ENCODE measurements around the gene DENND2A.

DNA sequence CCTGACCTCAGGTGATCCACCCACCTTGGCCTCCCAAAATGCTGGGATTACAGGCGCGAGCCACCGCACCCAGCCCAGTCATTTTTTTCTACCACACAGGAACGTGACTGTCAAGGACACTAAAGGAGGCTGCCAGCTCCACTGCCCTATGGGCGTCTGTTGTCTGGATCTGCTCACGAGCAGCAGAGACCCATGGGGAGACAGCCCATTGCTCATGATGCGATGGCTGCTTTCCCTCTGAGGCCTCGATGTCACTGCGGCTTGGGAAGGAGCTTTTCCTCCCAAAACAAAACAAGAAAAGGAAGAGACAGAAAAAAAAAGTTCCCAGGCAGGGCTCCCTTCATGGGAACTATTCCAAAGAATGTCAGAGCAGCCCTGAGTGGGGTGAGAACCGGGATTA is 70.5 kb downstream of the DENND2A start:
- no peak for TF ChIP-seq EZH2 (IDR thresholded peaks at IDR 0.05; ENCODE audit: borderline replicate concordance, low read length)
- TF ChIP-seq, protein P1, sequence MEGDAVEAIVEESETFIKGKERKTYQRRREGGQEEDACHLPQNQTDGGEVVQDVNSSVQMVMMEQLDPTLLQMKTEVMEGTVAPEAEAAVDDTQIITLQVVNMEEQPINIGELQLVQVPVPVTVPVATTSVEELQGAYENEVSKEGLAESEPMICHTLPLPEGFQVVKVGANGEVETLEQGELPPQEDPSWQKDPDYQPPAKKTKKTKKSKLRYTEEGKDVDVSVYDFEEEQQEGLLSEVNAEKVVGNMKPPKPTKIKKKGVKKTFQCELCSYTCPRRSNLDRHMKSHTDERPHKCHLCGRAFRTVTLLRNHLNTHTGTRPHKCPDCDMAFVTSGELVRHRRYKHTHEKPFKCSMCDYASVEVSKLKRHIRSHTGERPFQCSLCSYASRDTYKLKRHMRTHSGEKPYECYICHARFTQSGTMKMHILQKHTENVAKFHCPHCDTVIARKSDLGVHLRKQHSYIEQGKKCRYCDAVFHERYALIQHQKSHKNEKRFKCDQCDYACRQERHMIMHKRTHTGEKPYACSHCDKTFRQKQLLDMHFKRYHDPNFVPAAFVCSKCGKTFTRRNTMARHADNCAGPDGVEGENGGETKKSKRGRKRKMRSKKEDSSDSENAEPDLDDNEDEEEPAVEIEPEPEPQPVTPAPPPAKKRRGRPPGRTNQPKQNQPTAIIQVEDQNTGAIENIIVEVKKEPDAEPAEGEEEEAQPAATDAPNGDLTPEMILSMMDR (conservative IDR thresholded peaks at IDR 0.05 in 1 of 2, IDR thresholded peaks at IDR 0.05 in 1 of 2; ENCODE audit: extremely low read depth in 1 of 2, insufficient read depth in 1 of 2, low read depth in 1 of 2, low read length in 2 of 2) = no peak

Data from mammary epithelial cell (primary cell).